Peyer's patch (tissue), 4 donors: ENCODE results near the gene MAN2C1. TPM values are rescaled to one million over a fixed set of nuclear protein-coding genes. Genes with fewer than 3 reads are reported as not detected.

ENCODE experiments used
- DNase-seq, 3 donors: peaks; one replicate each; pipeline ENCODE4 v3.0.0-alpha.2; 2017 to 2019
- H3K27ac ChIP-seq, 4 donors: fragments of 200-600 bp; sonication (generic); one replicate each; pipeline ENCODE4 v1.5.1; 2016 to 2019
- H3K27me3 ChIP-seq, 2 donors: fragments of 200-600 bp; sonication (generic); one replicate each; pipeline ENCODE4 v1.5.1; 2019
- H3K36me3 ChIP-seq, 3 donors: fragments of 200-600 bp; sonication (generic); one replicate each; pipeline ENCODE4 v1.5.1; 2016 to 2019
- H3K4me1 ChIP-seq, 4 donors: fragments of 200-600 bp; sonication (generic); one replicate each; pipeline ENCODE4 v1.5.1; 2016 to 2019
- H3K4me3 ChIP-seq, 4 donors: fragments of 200-600 bp; sonication (generic); 1 replicate in 3 of 4; 2 replicates in 1 of 4; pipeline ENCODE4 v1.5.1; 2016 to 2019; ENCODE audit warnings: mild to moderate bottlenecking in 1 of 4
- H3K9me3 ChIP-seq, 4 donors: fragments of 200-600 bp; sonication (generic); one replicate each; pipeline ENCODE4 v1.5.1; 2016 to 2019; ENCODE audit warnings: mild to moderate bottlenecking in 1 of 4
- POLR2A ChIP-seq, 2 donors: fragments of 450-650 bp; IDR thresholded peaks; one replicate each; pipeline ENCODE4 v1.5.1; 2017; ENCODE audit warnings: antibody characterized with exemption in 2 of 2, mild to moderate bottlenecking in 2 of 2, moderate library complexity in 2 of 2
- total RNA-seq, 4 donors: library from RNA; depleted of rRNA; stranded (reverse); fragments of >200 nt; gene quantifications; one replicate each; pipeline ENCODE4 v1.1.0, GENCODE V29; 2016
- TF ChIP-seq, protein P1 (sequence below), 6 experiments: fragments of 450-650 bp in 4 of 6; fragments of 200-600 bp in 2 of 6; sonication (generic) in 1 of 6; IDR thresholded peaks; one replicate each; pipeline ENCODE4 v1.5.1; 2017 to 2019; ENCODE audit warnings: antibody characterized with exemption in 6 of 6, mild to moderate bottlenecking in 3 of 6, moderate library complexity in 1 of 6

MAN2C1 gene
- total RNA-seq, 4 donors from 2014 or later = 268 to 777 (median 649) TPM

DNA sequence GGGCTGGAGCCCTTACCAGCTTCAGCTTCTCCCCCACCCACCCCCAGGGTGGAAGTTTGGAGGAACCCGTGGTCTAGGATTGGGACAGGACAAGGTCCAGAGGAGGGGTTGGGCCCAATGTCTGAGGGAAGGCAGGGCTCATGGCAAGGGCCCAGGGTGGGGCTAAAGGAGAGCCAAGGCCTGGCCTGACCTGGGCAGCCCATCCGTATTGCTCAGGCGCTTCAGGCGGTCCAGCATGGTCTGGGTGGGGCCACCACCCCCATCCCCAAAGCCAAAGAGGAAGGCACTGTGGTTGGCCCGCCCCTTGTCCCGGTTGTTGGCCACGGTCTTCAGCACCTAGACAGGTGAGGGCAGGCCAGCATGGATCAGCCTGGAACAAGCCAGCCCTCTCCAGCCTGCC is 7.6 kb downstream of the MAN2C1 start:
- peaks cover 0 to 91% (median 0%) of the 10 kb centered on the region in 3 donors for H3K36me3 ChIP-seq

DNA sequence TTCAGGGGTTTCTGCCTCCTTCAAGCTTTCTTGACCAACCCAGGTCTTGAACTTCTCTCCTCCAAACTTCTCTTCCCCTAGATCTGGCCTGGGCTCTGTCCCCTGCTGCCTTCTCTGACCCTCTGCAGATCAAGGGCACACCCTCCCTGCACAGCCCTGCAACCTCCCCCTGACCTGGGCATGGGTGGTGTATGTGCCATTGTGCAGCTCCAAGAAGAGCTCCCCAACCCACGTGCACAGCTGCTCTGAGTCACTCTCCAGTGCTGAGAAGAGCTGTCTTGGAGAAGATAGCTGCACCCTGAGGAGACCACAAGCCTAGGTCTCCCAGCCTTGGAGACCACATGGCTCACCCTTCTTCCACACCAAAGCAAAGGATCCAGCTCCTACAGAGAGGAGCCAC is 8.0 kb downstream of the MAN2C1 start:
- Histone ChIP-seq H3K27me3 (no peaks in the 10 kb centered on the region), H3K4me3 (no peak overlapping the region), H3K36me3 (peaks cover 0 to 91% (median 0%) of the 10 kb centered on the region in 3 donors), H3K27ac (no peak overlapping the region), H3K4me1 (no peaks in the 10 kb centered on the region), H3K9me3 (no peaks in the 10 kb centered on the region)
- TF ChIP-seq POLR2A (IDR thresholded peaks at IDR 0.05) = no peak
- TF ChIP-seq, protein P1, sequence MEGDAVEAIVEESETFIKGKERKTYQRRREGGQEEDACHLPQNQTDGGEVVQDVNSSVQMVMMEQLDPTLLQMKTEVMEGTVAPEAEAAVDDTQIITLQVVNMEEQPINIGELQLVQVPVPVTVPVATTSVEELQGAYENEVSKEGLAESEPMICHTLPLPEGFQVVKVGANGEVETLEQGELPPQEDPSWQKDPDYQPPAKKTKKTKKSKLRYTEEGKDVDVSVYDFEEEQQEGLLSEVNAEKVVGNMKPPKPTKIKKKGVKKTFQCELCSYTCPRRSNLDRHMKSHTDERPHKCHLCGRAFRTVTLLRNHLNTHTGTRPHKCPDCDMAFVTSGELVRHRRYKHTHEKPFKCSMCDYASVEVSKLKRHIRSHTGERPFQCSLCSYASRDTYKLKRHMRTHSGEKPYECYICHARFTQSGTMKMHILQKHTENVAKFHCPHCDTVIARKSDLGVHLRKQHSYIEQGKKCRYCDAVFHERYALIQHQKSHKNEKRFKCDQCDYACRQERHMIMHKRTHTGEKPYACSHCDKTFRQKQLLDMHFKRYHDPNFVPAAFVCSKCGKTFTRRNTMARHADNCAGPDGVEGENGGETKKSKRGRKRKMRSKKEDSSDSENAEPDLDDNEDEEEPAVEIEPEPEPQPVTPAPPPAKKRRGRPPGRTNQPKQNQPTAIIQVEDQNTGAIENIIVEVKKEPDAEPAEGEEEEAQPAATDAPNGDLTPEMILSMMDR (IDR thresholded peaks at IDR 0.05) = no peak
- no peak for DNase-seq

More for the DNA sequence above, 7.6 kb downstream of the MAN2C1 start:
- no peak for DNase-seq
- Histone ChIP-seq H3K27me3 (no peaks in the 10 kb centered on the region), H3K27ac (no peak overlapping the region), H3K4me1 (no peaks in the 10 kb centered on the region), H3K9me3 (no peaks in the 10 kb centered on the region), H3K4me3 (no peak overlapping the region)
- no peak for TF ChIP-seq POLR2A (IDR thresholded peaks at IDR 0.05)
- TF ChIP-seq, protein P1 (IDR thresholded peaks at IDR 0.05) = no peak

DNA sequence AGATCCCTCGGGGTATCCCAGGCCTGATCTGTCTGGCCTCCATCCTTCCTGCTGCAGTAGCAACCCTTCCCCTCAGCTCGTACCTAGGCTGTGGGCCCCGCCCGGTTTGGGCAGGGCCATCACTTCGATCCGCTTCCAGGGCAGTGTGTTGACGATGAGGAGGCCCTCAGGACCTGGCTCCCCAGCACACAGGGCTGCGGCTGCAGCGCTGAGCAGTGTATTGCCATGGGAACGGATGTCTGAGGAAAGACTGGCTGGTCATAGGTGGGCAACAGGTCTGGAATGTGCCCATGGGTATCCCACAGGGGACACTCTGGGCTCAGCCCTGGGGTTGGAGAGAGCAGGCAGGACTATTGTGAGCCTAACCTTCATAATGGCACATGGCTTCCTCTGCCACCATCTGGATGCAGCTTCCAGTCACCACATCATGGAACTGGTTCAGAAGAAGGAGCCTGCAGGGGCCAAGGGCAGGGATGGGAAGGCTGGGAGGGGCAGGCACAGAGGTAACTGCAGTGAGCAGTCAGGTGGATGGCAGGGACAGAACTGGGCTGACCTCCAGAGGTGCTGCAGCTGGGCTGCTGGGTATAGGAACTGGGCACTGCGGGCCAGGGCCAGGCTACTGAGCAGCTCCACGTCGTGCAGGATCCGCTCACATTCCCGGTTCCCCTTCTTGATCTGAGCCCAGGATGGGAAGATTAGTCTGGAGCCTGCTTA is 8.7 kb downstream of the MAN2C1 start:
- Histone ChIP-seq H3K36me3 (peaks cover 0 to 87% (median 0%) of the 10 kb centered on the region in 3 donors), H3K27ac (no peak overlapping the region), H3K4me3 (no peak overlapping the region), H3K4me1 (no peaks in the 10 kb centered on the region), H3K27me3 (no peaks in the 10 kb centered on the region), H3K9me3 (no peaks in the 10 kb centered on the region)
- TF ChIP-seq, protein P1 (IDR thresholded peaks at IDR 0.05) = no peak
- TF ChIP-seq POLR2A (IDR thresholded peaks at IDR 0.05) = no peak
- DNase-seq = peak in 1 of 3 donors; percentile 40

DNA sequence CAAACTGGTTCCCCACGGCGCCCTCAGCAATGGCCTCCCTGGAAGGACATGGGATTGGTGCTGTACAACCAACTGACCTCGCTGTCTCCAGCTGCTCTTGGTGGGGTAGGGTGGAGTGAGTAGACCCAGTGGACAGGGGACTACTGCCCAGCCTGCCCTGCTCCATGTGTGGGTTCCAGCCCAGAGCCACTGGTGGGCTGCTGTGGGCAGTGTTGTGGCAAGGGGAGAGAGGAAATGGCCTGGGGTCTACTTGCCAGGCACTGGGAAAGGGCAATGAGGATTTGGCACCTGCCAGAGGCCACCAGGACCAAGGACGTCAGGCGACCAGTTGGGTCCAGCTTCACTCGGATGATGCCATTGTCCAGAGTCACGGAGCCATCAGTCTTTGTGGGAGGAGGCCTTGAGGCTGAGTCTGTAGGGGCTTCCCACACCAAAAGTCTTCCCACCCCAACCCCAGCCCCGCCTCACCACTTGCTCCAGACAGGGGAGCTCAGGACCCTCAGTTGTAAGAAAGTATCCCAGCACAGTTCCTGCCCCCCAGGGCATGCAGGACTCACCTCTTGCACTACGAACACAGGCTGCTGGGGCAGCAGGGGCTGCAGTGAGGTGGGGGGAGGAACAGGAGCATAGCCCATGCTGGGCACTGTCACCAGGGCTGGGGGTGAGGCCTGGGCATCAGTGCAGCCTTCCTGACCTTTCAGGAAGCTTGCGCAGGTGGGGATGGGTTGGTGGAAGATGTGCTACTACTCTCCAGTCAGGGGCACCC is 9.5 kb downstream of the MAN2C1 start:
- Histone ChIP-seq H3K9me3 (no peaks in the 10 kb centered on the region), H3K27me3 (no peaks in the 10 kb centered on the region), H3K4me3 (no peak overlapping the region), H3K4me1 (no peaks in the 10 kb centered on the region), H3K27ac (no peak overlapping the region), H3K36me3 (peaks cover 0 to 79% (median 0%) of the 10 kb centered on the region in 3 donors)
- DNase-seq = peak in 1 of 3 donors; percentile 42
- TF ChIP-seq, protein P1 (IDR thresholded peaks at IDR 0.05) = no peak
- no peak for TF ChIP-seq POLR2A (IDR thresholded peaks at IDR 0.05)

DNA sequence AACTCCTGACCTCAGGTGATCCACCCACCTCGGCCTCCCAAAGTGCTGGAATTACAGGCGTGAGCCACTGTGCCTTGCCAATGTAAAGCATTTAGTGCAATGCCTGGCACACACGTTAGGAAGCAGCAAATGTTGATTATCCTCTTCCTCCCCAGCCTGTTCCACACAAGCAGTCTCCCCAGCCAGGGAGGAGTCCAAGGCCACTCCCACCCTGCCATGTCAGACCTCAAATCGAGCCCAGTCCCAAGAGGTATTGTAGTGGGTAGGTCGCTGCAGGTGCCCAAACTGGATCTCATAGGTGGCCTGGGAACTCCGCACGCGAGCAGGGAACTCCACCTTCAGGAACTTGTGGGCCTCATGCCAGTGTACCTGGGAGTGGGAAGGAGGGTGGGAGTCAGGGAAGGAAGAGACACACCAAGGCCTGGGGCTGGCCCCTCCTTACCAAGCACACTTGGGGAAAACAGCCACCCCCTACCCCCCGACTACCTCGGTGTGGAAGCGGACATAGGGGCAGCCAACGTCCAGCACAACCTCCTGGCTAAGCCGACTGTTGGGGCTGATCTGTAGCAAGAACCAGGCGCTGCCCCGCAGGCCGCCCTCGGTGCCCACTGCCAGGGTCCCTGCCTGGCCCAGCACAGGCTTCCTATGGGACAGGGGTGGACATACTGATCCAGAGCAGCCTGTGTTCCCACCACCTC is 10.3 kb downstream of the MAN2C1 start:
- no peak overlapping the region for H3K27ac ChIP-seq
- H3K4me1 ChIP-seq = peaks cover 0 to 5% (median 0%) of the 10 kb centered on the region in 4 donors
- H3K9me3 ChIP-seq = no peaks in the 10 kb centered on the region
- H3K4me3 ChIP-seq = no peak overlapping the region
- peak in 1 of 3 donors; percentile 35 for DNase-seq
- no peaks in the 10 kb centered on the region for H3K27me3 ChIP-seq
- TF ChIP-seq, protein P1 (IDR thresholded peaks at IDR 0.05) = no peak
- TF ChIP-seq POLR2A (IDR thresholded peaks at IDR 0.05) = no peak
- peaks cover 0 to 72% (median 0%) of the 10 kb centered on the region in 3 donors for H3K36me3 ChIP-seq
